ENCODE measurements around the gene SMYD3. TPM values are rescaled to one million over a fixed set of nuclear protein-coding genes. Genes with fewer than 3 reads are reported as not detected.

SMYD3 gene
- polyA plus RNA-seq (2013, experiment 1 of 2; ENCODE audit: insufficient read length) = 31.0 TPM
- 26.7 TPM for polyA plus RNA-seq (2013, experiment 2 of 2; ENCODE audit: insufficient read length)

- peak; percentile 81 for DNase-seq
Measured at GRCh38 chr1:246506674-246507481, at the start of gene SMYD3. SMYD3 (minus strand) TSS chr1:246507279.

- no peak for DNase-seq
Measured at GRCh38 chr1:246554201-246554600, 47.1 kb upstream of the SMYD3 start.

- no peak for DNase-seq
Measured at GRCh38 chr1:246552110-246552509, 45.0 kb upstream of the SMYD3 start.

GRCh38 chr1:246550402-246550801 lies 43.3 kb upstream of the SMYD3 start:
- no peak for DNase-seq

GRCh38 chr1:246549665-246550064 lies 42.6 kb upstream of the SMYD3 start:
- no peak for DNase-seq

- no peak for DNase-seq
Measured at GRCh38 chr1:246544001-246544400, 36.9 kb upstream of the SMYD3 start.

- DNase-seq = no peak
Measured at GRCh38 chr1:246540738-246541491, 33.8 kb upstream of the SMYD3 start.

GRCh38 chr1:246537887-246538286 lies 30.8 kb upstream of the SMYD3 start:
- no peak for DNase-seq

GRCh38 chr1:246537441-246537840 lies 30.4 kb upstream of the SMYD3 start:
- DNase-seq = no peak

- DNase-seq = no peak
Measured at GRCh38 chr1:246534114-246534513, 27.0 kb upstream of the SMYD3 start.

GRCh38 chr1:246533371-246533905 lies 26.4 kb upstream of the SMYD3 start:
- DNase-seq = no peak

- no peak for DNase-seq
Measured at GRCh38 chr1:246532519-246532918, 25.4 kb upstream of the SMYD3 start.

GRCh38 chr1:246530482-246530881 lies 23.4 kb upstream of the SMYD3 start:
- no peak for DNase-seq

- DNase-seq = no peak
Measured at GRCh38 chr1:246528933-246529731, 22.1 kb upstream of the SMYD3 start.

- DNase-seq = no peak
Measured at GRCh38 chr1:246527402-246528088, 20.5 kb upstream of the SMYD3 start.

GRCh38 chr1:246526915-246527314 lies 19.8 kb upstream of the SMYD3 start:
- DNase-seq = no peak

GRCh38 chr1:246526380-246526779 lies 19.3 kb upstream of the SMYD3 start:
- DNase-seq = no peak

- DNase-seq = no peak
Measured at GRCh38 chr1:246519514-246519913, 12.4 kb upstream of the SMYD3 start.

GRCh38 chr1:246518456-246519205 lies 11.6 kb upstream of the SMYD3 start:
- DNase-seq = no peak

- DNase-seq = no peak
Measured at GRCh38 chr1:246517391-246517790, 10.3 kb upstream of the SMYD3 start.

GRCh38 chr1:246516126-246516525 lies 9.0 kb upstream of the SMYD3 start:
- DNase-seq = no peak

Data from fibroblast of skin of scalp (primary cell).